ENCODE results near the gene EMP1.

Gene EMP1

DNA sequence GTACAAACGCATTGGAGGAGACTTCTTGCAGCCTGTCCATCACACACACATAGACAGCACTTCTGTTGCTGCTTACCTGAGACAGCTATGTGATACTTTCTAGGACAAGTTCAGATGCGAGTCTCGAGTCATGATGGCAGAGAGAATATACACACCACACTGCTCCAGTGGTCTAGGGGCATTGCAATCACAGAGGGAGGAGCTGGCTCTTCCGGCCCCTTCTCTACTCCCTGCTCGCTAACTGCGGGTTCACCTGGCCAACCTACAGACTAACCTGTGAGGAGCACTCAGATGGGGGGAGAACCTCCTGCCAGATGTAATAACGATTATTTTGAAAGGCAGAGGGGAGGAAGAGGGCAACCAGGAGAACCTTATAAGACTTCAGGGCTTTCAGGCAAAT is 30.7 kb downstream of the EMP1 start:
- H3K4me3 ChIP-seq (ENCODE audit: low read depth, low read length, poor library complexity, severe bottlenecking), result no peak overlapping the region
- H3F3A ChIP-seq (ENCODE audit: insufficient read depth, low read length), result no peaks in the 10 kb centered on the region
- H3K36me3 ChIP-seq (ENCODE audit: insufficient read depth, low read length), result no peaks in the 10 kb centered on the region
- no peaks in the 10 kb centered on the region for H4K20me1 ChIP-seq (ENCODE audit: insufficient read depth, low read length)
- H3K27me3 ChIP-seq (ENCODE audit: insufficient read depth, low read length), result no peaks in the 10 kb centered on the region
- no peak overlapping the region for H3K4me2 ChIP-seq (ENCODE audit: low read length)
- TF ChIP-seq CTCF (IDR thresholded peaks at IDR 0.05; ENCODE audit: low read length) (no peak), EZH2 (IDR thresholded peaks at IDR 0.05; ENCODE audit: borderline replicate concordance, low read length) (no peak)
- H3K79me2 ChIP-seq (ENCODE audit: insufficient read depth, low read length), result no peaks in the 10 kb centered on the region
- no peaks in the 10 kb centered on the region for H3K9me3 ChIP-seq (ENCODE audit: low read length)
- H3K9me2 ChIP-seq (ENCODE audit: low read depth, low read length), result no peaks in the 10 kb centered on the region
- no peak overlapping the region for H2AFZ ChIP-seq (ENCODE audit: low read length)
- no peaks in the 10 kb centered on the region for H3K4me1 ChIP-seq (ENCODE audit: insufficient read depth, low read length, severe bottlenecking)
- H3K9ac ChIP-seq (ENCODE audit: low read length), result no peak overlapping the region
- no peak overlapping the region for H3K27ac ChIP-seq (ENCODE audit: low read depth, low read length, poor library complexity, severe bottlenecking)

DNA sequence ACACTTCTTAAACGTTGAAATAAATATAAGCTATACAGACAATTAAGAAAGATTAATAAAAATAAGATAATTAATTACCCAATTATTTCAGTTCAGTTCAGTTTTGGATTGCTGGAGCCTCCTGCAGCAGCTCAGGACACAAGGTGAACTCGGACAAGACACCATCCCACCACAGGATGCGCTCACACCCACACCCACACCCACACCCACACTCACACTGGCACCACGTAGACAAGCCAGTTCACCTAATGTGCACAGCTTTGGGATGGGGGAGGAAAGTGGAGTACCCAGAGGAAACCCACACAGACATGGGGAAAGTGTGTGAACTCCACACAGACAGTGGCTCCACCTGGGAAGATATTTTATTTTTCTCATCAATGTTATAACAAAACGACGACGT is 32.1 kb downstream of the EMP1 start:
- Histone ChIP-seq H3K4me1 (ENCODE audit: insufficient read depth, low read length, severe bottlenecking) (no peaks in the 10 kb centered on the region), H3K9me2 (ENCODE audit: low read depth, low read length) (no peaks in the 10 kb centered on the region), H3K27me3 (ENCODE audit: insufficient read depth, low read length) (no peaks in the 10 kb centered on the region), H3K36me3 (ENCODE audit: insufficient read depth, low read length) (no peaks in the 10 kb centered on the region), H3K9me3 (ENCODE audit: low read length) (no peaks in the 10 kb centered on the region), H2AFZ (ENCODE audit: low read length) (no peak overlapping the region), H3K4me3 (ENCODE audit: low read depth, low read length, poor library complexity, severe bottlenecking) (no peak overlapping the region), H3K27ac (ENCODE audit: low read depth, low read length, poor library complexity, severe bottlenecking) (no peak overlapping the region), H3F3A (ENCODE audit: insufficient read depth, low read length) (no peaks in the 10 kb centered on the region), H4K20me1 (ENCODE audit: insufficient read depth, low read length) (no peaks in the 10 kb centered on the region), H3K4me2 (ENCODE audit: low read length) (no peak overlapping the region), H3K9ac (ENCODE audit: low read length) (no peak overlapping the region), H3K79me2 (ENCODE audit: insufficient read depth, low read length) (no peaks in the 10 kb centered on the region)
- TF ChIP-seq CTCF (IDR thresholded peaks at IDR 0.05; ENCODE audit: low read length) (no peak), EZH2 (IDR thresholded peaks at IDR 0.05; ENCODE audit: borderline replicate concordance, low read length) (no peak)

DNA sequence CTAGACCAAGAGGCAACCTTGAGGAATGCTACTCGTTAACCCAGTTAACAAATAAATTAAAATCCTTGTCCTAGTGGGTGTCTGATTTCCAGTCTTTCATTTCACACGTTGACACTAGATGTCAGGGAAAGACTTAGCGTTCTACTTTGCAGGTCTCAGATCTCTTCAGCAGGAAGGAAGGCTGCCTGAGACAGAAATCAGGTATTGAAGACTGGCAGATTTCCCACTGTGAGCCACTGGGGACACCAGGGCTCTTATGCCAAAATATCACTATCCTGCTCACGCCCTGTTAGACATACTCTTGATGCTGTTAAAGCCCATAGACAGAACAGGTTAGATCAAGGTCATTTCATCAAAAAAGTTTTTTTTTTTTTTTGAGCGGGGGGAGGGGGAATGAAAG is 33.0 kb downstream of the EMP1 start:
- no peaks in the 10 kb centered on the region for H3K9me2 ChIP-seq (ENCODE audit: low read depth, low read length)
- TF ChIP-seq EZH2 (IDR thresholded peaks at IDR 0.05; ENCODE audit: borderline replicate concordance, low read length), result no peak
- no peak for TF ChIP-seq CTCF (IDR thresholded peaks at IDR 0.05; ENCODE audit: low read length)
- H3K79me2 ChIP-seq (ENCODE audit: insufficient read depth, low read length), result no peaks in the 10 kb centered on the region
- H3K27me3 ChIP-seq (ENCODE audit: insufficient read depth, low read length), result no peaks in the 10 kb centered on the region
- H3K4me1 ChIP-seq (ENCODE audit: insufficient read depth, low read length, severe bottlenecking), result no peaks in the 10 kb centered on the region
- no peak overlapping the region for H2AFZ ChIP-seq (ENCODE audit: low read length)
- no peak overlapping the region for H3K4me3 ChIP-seq (ENCODE audit: low read depth, low read length, poor library complexity, severe bottlenecking)
- H3K9me3 ChIP-seq (ENCODE audit: low read length), result no peaks in the 10 kb centered on the region
- H4K20me1 ChIP-seq (ENCODE audit: insufficient read depth, low read length), result no peaks in the 10 kb centered on the region
- no peak overlapping the region for H3K4me2 ChIP-seq (ENCODE audit: low read length)
- no peak overlapping the region for H3K9ac ChIP-seq (ENCODE audit: low read length)
- no peaks in the 10 kb centered on the region for H3K36me3 ChIP-seq (ENCODE audit: insufficient read depth, low read length)
- no peak overlapping the region for H3K27ac ChIP-seq (ENCODE audit: low read depth, low read length, poor library complexity, severe bottlenecking)
- no peaks in the 10 kb centered on the region for H3F3A ChIP-seq (ENCODE audit: insufficient read depth, low read length)
